CD4-positive, alpha-beta T cell treated with Interleukin-17A for 1 hour (primary cell): ENCODE results near the gene N4BP2L2.
A peak's percentile ranks its signal among the peaks of the same experiment; 100 is the strongest.
"Not testable (repeated sequence)": the region's sequence is repeated elsewhere in the genome, so short reads cannot be mapped to it uniquely, and the experiment has no call there.

Source experiments
- DNase-seq: peaks from one replicate; pipeline ENCODE4 v3.0.0-alpha.2; 2020

N4BP2L2 gene

DNA sequence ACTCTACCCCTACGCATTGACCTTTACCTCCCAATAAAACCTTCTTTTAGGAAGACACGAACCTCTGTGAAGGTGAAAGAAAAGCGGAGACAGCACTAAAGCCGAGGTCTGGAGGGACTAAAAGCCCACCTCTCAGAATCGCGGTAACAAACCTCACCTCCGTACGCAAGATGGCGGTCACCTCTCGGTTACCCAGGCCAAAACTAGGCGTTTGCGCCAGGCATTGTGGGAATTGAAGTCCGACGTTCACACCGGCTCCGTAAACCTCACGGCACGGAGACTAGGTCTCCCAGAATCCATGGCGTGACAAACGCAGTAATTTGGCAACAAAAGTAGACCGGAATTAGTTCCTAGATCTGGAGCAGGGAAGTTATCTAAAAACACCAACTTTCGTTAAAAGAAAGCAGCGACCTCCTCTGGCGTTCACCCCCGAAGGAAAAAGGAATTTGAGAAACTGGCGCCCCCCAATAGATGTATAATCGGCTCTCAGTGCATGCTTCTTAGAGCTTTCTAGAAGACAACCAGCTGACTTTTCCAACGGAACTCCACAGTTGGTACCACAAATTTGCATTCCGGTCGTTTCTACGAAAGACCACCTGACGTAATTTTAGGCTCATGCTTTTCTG is at the start of gene N4BP2L2:
TSS of gene N4BP2L2 (minus strand) at position 175 of the 626 bp plus-strand sequence. CDS start 1,768 bp downstream, outside the sequence.
- DNase-seq = peak; percentile 95

DNA sequence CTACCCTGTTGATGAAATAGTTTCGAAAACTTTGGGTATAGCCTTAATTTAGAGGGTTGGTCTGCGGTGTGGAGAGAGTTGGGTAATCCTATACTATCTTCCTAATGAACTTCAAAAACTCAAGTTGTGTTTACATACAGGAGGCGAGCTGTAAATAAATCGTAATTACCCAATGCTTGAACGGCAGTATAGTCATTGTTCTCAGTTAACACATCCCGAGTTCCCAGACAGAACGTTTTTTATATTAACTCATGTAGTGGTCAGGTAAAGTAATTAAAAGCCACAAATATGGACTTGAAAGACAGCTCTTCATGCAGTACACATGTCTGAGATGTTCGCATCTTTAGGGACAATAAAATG is 49.2 kb upstream of the N4BP2L2 start:
- DNase-seq = no peak

DNA sequence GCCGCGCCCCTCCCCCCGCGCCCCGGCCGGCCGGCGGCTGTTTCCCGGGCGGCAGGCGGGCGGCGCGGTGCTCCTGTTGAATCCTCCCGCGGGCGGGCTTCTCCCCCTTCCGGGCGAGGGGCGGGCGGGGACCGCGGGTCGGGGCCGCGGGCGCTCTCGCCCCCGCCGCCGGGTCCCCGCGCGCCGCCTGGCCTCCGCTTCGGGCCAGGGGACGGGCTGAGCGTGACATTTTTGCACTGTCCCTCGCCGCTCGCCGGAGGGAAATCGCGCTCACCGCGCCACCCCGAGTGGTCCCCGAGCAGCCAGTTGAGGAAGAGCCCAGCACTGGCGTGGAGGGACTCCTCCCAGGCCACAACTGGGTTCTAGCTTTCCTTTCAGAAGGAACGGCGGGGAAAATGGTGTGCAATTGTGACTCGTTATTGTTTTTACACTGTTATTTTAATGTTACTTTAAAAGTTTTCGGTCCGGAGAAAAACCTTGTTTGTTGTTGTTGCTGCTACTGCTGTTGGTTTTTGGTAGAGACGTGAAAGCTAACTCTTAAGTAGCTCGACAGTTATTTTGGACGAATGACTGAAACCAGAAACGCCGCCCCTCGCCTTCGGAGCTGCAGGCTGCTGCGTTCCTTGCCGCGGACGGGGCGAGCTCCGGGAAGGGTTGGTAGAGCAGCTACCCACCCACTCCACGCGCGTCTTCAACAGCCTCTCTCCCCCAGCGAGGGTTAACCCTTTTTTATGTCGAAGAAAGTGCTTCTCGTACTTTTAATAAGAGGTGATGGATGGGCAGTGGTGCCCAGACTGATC is 48.6 kb upstream of the N4BP2L2 start:
- DNase-seq = peak; percentile 62

DNA sequence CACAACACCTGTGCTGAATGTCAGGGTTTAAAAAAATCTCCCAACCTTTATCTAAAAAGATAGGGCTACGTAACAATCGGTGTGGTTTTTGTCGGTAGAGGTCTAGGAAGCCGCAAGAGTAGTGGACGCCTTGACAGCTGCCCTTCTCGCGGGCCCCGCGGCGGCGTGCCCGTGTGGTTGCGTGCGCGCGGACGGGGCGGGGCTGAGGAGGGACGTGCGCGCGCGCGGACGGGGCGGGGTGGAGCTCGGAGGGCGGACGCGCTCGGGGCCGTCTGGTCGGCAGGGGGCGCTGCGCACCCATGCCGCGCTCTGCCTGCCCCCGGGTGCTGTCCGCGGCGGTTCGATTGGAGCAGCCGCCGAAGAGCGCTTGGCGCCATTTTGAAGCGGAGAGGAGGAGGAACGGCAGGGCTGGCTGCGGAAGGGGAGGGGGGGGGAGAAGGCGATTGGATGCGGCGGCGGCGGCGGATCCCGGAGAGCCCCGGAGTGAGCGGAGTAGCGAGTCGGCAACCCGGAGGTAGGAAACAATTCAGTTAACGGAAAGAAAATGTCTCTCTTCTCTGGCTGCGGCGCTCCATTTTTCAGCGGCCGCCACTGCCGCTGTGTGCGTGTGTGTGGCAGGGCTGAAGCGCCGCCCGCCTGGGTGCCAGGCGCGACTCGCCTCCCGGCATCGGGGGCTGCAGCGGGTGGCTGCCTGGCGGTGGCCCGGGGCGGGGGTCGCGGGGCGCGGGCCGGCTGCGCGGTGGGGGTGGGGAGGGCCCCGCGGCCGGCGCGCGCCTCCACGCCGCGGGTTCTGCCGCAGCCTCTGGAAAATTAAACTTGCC is 47.7 kb upstream of the N4BP2L2 start, which contains the start of gene PDS5B:
TSS of gene PDS5B (plus strand) at position 373 of the 821 bp plus-strand sequence. CDS start 62,321 bp downstream, outside the sequence.
- DNase-seq = peak; percentile 96

DNA sequence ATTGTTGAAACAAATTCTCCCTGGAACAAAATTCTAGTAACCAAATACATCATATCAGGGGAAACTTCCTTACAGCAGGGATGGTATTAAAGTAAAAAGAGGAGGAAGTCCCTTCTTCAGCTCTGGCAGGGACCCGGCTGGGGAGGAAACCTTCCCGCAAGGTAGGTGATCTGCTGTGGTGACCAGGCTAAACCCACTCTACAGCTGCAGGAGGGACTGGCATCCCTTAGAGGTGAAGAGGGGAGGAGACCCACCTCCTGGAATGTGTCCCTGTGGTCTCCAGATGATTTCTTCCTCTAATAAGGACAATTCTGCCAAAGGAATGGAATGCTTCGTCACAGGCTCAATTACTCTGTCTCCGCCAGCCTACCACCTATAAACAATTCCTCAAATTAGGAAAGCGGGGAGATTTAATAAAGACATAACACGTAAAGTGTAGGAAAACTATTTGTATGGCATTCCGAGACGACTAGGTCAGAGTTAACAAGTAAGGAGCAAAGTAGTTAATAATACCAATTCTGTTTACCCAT is 47.0 kb upstream of the N4BP2L2 start:
- DNase-seq = peak; percentile 5

DNA sequence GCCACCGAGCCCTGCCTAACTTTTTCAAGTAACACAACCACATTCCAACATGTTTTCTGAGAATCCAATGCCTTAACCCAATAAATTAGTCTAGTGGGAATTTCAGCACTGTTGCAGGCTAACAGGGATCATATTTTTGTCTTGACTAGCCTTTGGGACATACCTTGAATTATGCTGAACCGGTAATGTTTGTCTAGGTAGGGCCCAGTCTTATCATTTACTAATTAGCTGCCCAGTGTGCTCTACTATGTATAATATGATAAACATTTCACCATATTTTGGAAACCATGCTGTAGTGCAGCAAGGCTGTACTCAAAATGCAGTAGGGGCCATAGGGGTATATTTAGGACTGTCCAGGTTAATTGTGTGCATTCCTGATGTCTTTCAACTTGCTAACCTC is 44.4 kb upstream of the N4BP2L2 start:
- DNase-seq = no peak

DNA sequence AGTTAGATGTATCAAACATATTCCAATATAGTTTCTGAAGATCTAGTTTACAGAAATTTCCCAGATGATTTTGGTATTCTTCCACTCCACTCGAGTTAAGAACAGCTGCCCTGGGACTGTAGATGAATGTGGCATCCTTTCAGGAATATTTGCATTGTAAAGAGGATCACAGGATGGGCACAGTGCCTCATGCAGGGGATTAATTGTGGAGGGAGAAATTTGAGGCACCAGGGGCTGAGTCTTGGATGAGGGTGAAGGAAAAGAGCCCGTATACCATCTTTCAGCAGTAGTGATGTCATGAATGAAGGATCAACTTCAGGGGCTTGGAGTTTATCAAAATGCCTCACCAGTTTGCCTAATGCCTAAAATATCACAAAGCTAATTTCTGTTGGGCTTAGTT is 43.7 kb upstream of the N4BP2L2 start:
- DNase-seq = no peak

DNA sequence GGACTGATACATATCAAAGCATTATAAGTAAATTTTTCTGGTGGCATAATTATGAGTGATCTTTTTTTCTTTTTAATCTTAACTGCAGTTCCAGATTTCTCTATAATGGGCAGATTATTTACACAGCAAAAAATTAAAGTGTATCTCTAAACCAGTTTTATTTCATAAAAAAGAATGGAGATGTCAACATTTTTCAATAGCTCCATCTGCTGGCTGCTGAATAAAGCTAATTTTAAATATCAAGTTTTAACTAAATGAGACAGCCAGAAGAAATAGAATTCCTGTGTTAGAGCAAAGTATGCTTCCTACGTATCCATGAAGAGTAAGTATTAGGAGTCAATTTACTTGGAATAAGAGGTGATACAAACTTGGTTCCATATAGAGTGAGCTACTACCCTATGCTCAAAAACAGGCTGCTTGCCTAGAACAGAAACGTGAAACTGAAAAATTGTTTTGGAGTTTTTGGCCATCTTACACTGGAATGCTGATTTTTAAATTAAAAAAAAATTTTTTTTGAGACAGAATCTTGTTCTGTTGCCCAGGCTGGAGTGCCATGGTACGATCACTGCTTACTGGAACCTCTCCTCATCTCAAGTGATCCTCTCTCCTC is 42.7 kb upstream of the N4BP2L2 start:
- DNase-seq = peak; percentile 47

DNA sequence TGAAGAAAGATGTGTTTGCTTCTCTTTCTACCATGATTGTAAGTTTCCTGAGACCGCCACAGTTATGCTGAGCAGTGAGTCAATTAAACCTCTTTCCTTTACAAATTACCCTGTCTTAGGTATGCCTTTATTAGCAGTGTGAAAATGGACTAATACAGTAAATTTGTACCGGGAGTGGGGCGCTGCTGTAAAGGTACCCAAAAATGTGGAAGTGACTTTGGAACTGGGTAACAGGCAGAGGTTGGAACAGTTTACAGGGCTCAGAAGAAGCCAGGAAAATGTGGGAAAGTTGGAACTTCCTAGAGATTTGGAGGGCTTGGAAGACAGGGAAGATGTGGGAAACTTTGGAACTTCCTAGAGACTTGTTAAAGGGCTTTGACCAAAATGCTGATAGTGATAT is 38.4 kb upstream of the N4BP2L2 start:
- DNase-seq = no peak

DNA sequence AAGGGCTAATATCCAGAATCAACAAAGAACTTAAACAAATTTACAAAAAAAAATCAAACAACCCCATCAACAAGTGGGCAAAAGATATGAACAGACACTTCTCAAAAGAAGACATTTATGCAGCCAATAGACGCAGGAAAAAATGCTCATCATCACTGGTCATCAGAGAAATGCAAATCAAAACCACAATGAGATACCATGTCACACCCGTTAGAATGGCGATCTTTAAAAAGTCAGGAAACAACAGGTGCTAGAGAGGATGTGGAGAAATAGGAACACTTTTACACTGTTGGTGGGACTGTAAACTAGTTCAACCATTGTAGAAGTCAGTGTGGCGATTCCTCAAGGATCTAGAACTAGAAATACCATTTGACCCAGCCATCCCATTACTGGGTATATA is 37.1 kb upstream of the N4BP2L2 start:
- DNase-seq = not testable (repeated sequence)

DNA sequence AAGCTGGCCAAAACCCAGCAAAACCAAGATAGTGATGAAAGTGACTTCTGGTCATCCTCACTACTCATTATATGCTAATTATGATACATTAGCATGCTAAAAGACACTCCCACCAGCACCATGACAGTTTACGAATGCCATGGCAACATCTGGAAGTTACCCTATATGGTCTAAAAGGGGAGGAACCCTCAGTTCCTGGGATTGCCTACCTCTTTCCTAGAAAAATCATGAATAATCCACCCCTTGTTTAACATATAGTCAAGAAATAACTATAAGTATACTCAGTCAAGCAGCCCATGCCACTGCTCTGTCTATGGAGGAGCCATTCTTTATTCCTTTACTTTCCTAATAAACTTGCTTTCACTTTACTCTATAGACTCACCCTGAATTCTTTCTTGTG is 22.2 kb upstream of the N4BP2L2 start:
- DNase-seq = not testable (repeated sequence)

DNA sequence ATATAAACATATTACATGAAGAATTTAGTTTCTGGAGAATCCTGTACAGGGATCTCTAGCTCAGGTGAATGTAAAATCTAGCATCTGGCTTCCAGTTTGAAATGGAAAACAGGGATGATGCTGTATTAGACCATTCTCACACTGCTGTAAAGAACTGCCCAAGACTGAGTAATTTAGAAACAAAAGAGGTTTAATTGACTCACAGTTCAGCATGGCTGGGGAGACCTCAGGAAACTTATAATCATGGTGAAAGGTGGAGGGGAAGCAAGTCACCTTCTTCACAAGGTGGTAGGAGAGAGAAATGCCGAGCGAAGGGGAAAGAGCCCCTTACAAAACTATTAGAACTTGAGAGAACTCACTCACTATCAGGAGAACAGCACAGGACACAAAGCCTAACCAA is 17.0 kb upstream of the N4BP2L2 start:
- no peak for DNase-seq

DNA sequence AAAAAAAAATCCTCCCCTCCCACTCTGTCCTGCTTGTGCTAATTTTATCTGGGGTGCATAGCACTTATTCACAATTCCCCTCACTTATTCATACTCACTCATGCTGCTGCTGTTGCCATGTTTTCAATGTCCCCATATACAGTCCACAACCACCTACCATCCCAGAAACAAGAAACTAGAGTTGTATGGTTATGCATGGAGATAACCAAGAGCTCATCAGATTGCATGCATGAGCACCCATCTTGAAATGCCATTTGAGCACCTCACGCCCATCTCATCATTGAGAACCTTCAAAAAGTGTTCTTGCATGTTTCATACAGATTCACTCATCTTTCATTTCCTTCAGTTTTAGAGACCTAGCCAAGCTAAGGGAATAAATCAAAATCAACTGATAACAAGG is 15.1 kb upstream of the N4BP2L2 start:
- no peak for DNase-seq

DNA sequence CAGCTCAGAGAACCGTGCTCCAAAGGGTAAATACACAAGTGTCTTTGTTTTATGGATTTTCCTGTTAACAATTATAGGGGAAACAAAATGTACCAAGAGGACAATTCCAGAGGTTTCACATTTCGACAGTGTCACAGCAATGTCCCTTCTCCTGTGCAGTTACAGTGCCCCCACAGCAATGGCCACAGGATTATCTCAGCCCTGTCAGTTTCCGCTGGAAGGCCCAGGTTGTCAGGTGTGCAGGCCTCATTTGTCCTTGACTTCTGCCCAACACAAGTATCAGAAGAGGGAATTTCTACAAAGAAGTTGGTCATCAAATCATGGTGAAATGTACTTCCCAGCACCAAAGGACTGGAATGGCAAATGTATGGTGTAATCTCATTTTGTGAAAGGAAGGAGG is 11.2 kb upstream of the N4BP2L2 start:
- DNase-seq = no peak

DNA sequence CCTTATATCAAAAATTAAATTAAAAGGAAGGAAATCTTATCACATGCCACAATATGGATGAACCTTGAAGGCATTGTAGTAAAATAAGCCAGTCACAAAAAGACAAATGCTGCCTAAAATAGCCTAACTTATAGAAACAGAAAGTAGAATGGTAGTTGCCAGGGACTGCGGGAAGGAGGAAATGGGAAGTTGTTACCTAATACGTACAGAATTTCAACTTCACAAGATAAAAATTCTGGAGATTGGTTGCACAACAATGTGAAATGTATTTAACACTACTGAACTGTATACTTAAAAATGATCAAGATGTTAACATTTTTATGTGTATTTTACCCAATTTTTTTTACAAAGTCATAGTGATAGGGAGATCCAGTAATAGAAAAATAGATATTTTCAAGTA is 10.2 kb upstream of the N4BP2L2 start:
- no peak for DNase-seq

DNA sequence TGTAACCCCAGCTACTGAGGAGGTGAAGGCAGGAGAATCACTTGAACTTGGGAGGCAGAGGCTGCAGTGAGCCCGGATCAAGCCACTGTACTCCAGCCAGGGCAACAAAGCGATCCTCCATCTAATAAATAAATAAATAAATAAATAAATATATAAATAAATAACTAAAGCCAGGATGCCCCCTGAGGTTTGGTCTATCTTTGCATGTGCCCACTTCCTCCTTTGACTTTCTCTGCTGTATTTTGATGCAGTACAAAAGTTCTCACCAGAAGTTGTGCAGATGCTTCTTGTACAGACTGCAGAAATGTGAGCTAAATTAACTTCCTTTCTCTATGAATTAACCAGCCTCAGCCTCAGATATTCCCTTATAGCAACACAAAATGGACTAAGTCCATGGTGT is 6.5 kb upstream of the N4BP2L2 start:
- DNase-seq = no peak

DNA sequence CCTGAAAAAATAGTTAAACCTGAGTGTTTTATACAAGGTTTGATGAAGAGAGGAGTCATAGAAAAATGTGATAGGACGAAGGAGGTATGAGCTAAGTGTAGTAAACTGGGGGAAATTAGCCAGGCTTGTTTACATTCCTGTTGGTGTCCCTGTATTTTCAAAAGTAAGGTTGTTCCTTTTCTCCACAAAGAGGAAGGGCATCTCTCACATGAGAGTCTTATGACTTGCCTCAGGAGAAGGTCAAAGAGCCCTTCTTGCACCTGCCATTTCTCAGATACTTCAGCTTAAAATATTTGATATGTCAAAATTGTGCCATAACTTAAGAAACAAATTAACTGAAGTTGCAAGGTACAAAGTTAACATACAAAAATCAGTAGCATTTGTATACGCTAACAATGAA is 3.6 kb upstream of the N4BP2L2 start:
- no peak for DNase-seq

DNA sequence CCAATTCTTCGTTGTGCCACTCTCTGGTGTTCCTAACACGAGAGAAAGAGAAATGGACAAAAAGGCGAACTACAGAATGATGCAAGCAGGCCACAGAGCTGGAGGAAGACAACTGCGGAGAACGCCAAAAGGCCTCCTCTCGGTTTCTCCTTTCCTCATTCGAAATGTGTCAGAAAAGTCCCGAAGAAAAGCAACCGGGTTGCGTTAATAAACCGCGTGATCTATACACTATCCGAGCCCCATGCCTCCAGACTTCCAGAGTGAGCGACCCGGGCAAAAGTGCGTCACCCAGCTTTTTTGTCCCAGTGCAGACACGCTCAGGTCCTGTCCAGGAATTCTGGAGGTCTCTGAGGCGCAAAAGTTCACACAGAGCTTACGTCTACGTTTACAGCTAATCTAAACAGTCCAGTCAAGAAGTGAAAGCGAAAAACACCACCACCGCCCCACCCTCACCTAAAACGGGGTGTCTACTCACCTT is 413 bp downstream of the N4BP2L2 start:
- DNase-seq = no peak

DNA sequence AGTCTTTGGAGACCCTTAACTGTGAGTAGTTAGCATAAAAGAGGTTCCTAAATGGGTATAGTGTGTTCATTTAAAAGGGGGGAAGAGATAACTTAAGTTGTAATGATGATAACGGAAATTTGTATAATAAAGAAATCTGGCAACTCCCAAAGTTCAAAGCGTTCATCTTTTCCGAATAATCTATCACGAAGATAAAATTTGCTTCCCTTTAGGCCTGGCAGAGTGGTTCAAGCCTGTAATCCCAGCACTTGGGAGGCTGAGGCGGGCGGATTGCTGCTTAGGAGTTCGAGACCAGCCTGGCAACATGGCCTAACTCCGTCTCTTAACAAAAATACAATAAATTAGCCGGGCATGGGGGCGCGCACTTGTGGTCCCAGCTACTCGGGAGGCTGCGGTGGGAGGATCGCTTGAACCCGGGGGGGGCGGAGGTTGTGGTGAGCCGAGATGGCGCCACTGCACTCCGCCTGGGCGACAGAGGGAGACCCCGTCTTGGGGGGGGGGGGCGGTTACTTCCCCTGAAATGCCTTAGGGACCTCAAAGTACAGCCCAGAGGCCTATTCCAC is 934 bp downstream of the N4BP2L2 start:
- DNase-seq = peak; percentile 60

DNA sequence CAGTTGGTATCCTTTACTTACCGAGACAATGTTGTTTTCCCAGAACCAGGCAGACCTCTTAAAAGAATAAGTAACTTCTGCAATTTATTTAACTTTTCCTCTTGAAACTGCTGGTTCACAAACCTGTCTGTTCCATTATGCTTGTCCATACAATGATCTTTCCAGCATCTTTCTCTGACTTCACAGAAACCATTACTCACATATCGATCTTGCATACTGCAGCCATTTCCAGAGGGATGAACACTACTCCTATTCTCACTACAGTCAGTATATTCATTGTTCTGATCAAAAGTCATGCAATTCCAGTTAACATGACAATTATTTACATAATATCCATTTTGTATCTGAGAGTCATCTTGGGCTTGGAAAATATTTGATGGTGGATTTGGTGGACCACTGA is 2.8 kb downstream of the N4BP2L2 start:
- no peak for DNase-seq

DNA sequence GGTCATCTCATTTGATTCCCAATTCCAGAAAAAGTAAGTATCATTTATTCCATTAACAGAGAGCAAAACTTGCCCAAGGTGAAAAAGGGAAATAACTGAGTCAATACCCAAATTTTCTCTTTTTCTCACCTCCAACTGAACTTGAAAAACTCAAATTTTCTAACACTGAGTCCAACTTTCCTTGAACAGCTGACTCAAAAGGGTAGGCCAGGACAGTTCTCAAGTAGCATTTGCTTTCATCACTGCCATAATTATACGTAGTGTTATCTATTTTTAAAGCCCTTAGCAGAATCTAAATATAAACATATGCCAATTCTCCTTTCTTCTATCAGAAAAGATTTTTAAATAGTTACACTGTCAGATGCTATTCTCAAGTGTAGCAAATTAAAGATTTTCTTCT is 3.5 kb downstream of the N4BP2L2 start:
- DNase-seq = no peak

DNA sequence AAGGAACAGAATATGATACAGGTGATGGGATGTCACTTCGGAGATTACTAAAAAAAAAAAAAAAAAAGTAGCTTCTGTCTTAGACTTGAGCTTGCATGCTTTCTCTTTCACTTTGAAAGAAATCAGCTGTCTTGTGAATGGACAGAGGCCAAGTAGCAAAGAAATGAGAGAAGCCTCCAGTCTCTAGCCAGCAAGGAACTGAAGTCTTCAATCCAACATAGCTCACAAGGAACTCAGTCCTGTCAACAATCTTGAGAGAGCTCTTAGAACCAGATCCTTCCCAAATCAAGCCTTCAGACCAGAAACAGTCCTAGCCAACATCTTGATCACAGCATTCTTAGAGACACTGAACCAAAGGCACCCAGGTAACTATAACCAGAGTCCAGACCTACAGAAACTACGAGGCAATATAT is 7.7 kb downstream of the N4BP2L2 start:
- peak; percentile 59 for DNase-seq
